ENCODE measurements around the gene ITGB5.

GRCh38 chr3:124816206-124816605 lies 71.0 kb downstream of the ITGB5 start:
- no peak for TF ChIP-seq EZH2 (IDR thresholded peaks at IDR 0.05; ENCODE audit: borderline replicate concordance, low read depth, low read length, severe bottlenecking)
- no peak for TF ChIP-seq CTCF (IDR thresholded peaks at IDR 0.05; ENCODE audit: extremely low read depth in 1 of 2, insufficient read depth in 1 of 2, low read depth in 1 of 2, low read length in 2 of 2)
- TF ChIP-seq POLR2A (IDR thresholded peaks at IDR 0.05; ENCODE audit: low read depth, low read length): no peak
- TF ChIP-seq POLR2AphosphoS5 (IDR thresholded peaks at IDR 0.05; ENCODE audit: insufficient read depth, low read depth, low read length): no peak

All from endothelial cell of umbilical vein (primary cell).